NCI-H2196 (cell line): ENCODE results near the gene LGR4.
A peak's percentile ranks its signal among the peaks of the same experiment; 100 is the strongest.
"Not testable (repeated sequence)": the region's sequence is repeated elsewhere in the genome, so short reads cannot be mapped to it uniquely, and the experiment has no call there.

Experiments
- DNase-seq: peaks from one replicate; lab custom pipeline; 2025; ENCODE audit not compliant: unreplicated experiment; lab: John Stamatoyannopoulos, UW

Gene LGR4

GRCh38 chr11:27460158-27460978 lies 12.2 kb downstream of the LGR4 start:
- no peak for DNase-seq

GRCh38 chr11:27459191-27459590 lies 13.4 kb downstream of the LGR4 start:
- no peak for DNase-seq

- DNase-seq: no peak
These were observed 14.4 kb downstream of the LGR4 start for GRCh38 chr11:27458182-27458581.

GRCh38 chr11:27456795-27457329 lies 15.7 kb downstream of the LGR4 start:
- DNase-seq: no peak

GRCh38 chr11:27456140-27456794 lies 16.3 kb downstream of the LGR4 start:
- no peak for DNase-seq

- DNase-seq: no peak
These were observed 16.9 kb downstream of the LGR4 start for GRCh38 chr11:27455667-27456066.

GRCh38 chr11:27453701-27454100 lies 18.9 kb downstream of the LGR4 start:
- no peak for DNase-seq

GRCh38 chr11:27452147-27452546 lies 20.4 kb downstream of the LGR4 start:
- no peak for DNase-seq

- no peak for DNase-seq
These were observed 21.2 kb downstream of the LGR4 start for GRCh38 chr11:27451244-27451965.

- DNase-seq: not testable (repeated sequence)
These were observed 24.4 kb downstream of the LGR4 start for GRCh38 chr11:27448184-27448540.

GRCh38 chr11:27447288-27448183 lies 25.1 kb downstream of the LGR4 start:
- DNase-seq: no peak

- DNase-seq: no peak
These were observed 27.0 kb downstream of the LGR4 start for GRCh38 chr11:27445625-27446024.

GRCh38 chr11:27444801-27445215 lies 27.8 kb downstream of the LGR4 start:
- DNase-seq: peak; percentile 20

- DNase-seq: peak; percentile 39
These were observed 28.7 kb downstream of the LGR4 start for GRCh38 chr11:27443746-27444507.

GRCh38 chr11:27443227-27443626 lies 29.4 kb downstream of the LGR4 start:
- no peak for DNase-seq

- DNase-seq: no peak
These were observed 32.5 kb downstream of the LGR4 start for GRCh38 chr11:27440090-27440489.

GRCh38 chr11:27438595-27438981 lies 34.0 kb downstream of the LGR4 start:
- no peak for DNase-seq

- DNase-seq: no peak
These were observed 34.6 kb downstream of the LGR4 start for GRCh38 chr11:27437829-27438594.

GRCh38 chr11:27436916-27437315 lies 35.7 kb downstream of the LGR4 start:
- no peak for DNase-seq
